Ecto neural progenitor cell (in vitro differentiated cells): ENCODE data around the gene MED27.
"Not testable (repeated sequence)": the region's sequence is repeated elsewhere in the genome, so short reads cannot be mapped to it uniquely, and the experiment has no call there.

Source experiments
- DNase-seq: peaks from one replicate; pipeline ENCODE4 v3.0.0-alpha.2; 2018; ENCODE audit warnings: low spot score

MED27 gene

DNA sequence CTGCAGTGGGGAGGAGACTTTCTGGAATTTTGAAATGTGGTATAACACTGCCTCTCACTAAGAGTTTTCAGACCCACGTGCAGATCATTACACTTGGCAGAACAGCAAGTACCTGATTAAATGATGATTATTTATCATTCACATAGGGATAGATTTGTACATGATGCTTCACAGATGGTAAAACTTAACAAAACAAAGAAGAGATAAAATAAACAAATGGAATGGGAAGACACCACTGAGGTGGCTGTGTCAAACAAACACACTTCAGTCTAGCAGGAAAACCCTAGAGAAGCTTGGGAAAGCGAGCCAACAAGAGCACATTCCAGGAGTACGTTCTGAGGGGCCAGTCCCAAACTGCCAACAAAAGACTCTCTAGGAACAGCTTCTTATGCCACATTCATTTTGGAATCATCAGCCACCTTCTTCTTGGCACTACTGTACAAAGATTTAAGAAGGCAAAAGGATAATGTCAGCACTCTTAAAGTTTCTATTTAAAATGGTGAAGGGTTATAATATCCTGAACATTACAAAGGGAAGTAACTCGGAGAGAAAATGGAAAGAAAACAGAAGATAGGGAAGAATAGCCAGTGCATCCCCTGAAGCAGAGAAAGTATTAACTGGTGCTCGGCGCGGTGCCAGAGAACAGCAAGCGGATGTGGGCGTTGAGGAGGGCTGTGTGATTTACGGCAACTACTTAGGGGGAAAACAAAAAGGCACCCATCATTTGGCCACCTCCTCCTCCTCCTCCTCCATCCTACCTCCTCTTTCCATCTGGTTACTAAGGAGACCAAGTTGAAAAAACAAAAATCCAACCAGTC, 1.6 kb downstream of the MED27 start:
- DNase-seq, result no peak

DNA sequence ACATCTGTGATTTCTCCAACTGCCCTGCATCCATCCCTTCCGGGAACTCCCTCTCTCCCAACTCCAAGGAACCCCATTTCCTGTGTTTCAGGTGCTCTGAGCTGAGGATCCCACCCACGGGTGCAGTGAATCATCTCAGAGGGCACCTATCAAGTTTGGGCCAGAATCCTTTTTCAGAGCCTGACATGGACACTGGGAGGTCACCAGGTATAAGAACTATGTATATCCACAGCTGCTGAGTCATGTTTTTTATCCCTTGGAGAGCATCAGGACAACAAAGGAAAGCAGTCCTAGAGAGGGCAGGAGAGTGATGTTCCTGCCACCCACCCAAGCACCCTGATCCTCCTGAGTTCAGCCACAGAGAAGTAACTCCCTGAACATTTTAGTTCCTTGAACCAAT, 3.8 kb downstream of the MED27 start:
- no peak for DNase-seq

DNA sequence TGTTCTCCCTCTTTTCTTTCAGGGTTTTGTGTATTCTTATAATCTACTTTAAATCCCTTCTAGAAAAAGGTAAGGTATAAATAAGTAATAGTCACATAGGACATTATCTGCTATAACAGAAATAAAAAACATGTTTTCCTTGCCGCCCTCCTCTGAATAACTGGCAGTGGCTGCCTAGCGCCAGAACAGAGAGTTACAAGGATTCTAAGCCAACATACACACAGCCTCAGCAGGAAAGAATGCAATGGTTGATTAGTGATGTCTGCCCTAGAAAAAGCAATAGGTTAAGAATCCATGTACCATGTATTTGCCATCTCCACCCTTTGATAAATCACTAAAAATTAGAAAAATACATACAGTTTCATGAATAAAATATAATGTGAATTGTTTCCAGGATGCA, 4.9 kb downstream of the MED27 start:
- DNase-seq, result no peak

DNA sequence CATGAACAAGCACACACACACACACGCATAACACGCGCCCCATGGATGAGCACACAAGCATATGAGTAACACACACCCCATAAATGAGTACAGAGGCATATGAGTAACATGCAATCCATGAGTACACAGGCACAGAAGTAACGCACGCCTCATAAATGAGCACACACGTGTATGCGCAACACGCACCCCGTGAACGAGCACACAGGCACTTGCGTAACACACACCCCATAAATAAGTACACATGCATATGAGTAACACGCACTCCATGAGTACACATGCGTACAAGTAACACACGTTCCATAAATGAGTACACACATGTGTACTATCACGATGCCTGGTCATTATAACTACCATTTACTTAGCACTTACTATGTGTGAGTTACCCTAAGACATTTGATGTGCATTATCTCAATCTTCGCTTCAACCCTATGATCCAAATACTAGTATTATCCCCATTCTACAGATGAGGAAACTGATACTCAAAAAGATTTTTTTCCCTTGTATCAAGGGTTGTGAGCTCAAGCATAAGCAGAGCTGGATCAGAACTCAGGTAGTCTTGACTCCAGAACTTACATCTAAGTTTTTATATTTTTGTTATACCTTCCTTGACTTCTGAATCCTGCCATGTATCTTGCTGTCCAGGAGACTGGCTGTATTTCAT, 7.7 kb downstream of the MED27 start:
- no peak for DNase-seq

DNA sequence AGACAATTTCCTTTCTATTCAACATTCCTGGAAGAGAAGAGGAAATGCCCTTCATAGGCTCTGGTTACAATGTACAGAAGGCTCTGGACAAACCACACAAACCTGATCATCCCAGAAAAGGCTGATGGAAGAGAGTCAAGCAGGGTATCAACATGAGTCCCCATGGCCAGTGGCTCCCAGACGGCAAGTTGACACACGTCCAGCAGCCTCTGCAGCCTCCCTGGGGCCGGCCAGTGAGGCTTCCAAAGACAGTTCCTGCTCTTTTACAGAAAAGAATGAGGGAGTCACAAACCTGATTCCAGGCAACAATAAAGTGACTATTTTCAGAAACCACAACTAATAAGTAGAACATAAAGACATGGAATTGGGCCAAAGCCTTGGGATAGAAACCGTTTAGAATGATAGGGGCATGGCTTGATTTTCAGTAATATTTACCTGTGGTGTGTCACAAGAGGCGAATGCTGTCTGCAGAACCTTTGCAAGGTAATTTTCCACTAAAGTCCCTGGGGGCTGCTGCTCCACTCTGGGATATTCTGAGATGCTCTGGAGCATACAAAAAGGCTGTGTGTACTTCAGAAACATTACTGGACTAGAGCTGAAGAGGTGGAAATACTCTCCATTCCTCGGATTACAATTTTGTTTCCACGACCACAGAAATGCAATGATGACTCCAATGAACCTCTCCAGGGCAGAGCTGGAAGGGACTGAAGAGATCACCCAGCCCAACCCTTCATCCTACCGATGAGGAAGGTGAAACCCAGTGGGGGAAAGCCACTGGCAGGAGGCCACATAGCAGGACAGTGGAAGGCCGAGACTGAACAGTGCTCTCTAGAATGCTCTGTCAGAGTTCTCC, 10.4 kb downstream of the MED27 start:
- no peak for DNase-seq

DNA sequence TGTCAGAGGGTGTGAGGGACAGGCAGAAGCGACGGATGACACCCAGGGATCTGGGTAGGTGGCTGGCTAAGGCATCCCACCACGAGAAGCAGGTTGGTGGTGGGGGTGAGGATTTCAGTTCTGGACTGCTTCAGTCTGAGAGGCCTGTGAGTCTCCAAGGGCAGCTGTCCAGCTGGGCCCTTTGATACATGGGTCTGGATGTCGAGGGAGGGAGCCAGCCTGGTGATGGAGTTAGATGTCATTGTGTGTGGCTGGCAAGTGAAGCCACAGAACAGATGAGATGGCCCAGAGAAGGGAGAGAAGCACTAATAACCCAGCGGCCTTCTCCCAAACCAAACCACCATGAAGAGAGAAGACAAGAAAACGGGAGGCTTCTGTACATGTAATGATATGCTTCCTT, 11.1 kb downstream of the MED27 start:
- DNase-seq, result no peak

DNA sequence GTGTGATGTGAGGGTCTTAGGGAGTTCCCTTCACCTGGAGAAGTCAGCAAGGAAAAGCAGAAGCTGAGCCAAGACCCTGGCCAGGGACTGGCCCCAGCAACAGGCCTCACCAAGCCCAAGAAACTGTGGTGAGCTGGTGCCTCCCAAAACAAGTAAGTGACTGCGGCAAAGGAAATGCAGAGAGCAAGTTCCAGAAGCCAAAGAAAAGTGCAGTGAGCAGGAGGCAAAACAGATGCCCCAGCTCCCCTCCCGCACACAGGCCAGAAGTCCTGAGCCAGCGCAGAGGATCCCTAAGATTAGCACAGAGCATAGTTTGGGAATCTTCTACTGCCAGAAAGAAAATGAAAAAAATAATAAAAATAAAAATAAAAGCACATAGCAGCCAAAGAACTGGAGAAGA, 13.2 kb downstream of the MED27 start:
- no peak for DNase-seq

DNA sequence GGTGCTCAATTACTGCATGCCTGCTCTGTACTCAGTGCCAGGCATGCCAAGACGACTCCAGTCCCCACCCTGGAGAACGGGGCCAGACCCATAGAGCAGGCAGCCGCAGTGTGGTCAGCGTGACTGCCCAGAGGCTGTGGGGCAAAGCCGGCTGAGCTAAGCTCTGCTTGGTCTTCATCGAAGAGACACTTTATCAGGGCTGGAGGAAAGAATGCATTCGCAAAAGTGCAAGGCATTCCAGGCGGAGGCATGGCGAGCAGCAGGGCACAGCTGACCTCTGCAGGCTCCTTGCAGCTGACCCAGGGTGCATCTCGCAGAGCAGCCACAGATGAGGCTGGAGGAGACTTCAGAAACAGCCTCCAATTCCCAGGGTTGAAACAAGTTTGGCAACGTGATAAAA, 13.6 kb downstream of the MED27 start:
- DNase-seq, result no peak

DNA sequence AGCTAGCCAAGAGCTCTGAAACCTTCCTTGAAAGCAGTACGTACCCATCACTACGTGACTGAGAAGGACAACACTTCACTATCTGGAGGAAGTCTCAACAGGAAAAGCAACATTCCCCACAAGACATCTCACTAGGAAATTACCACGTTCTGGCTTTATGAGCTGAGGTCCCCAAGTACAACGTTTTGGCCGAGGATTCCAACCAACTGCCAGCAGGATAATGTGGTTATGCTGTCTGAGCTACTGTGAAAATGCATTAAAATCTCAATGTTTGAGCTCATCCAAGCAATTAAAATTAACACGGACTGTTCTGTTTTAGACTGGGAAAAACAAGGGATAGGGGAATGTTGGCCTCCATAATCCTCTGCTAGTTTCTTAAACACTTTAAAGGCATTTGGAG, 16.4 kb downstream of the MED27 start:
- no peak for DNase-seq

DNA sequence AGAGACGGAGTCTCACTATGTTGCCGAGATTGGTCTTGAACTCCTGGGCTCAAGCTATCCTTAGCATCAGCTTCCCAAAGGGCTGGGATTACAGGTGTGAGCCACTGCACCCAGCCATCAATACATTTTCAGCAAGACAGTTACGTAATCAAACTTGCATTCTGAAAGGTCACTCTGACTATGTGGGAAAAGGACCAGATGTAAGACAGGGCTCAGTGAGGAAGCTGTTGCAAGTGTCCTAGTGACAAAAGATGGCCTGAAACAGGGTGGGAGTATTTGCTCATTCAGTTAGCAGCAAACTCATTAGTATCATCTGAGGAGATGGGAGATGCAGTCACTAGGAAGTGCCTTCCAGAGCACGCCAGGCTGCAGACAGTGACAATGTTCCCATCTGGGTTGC, 16.9 kb downstream of the MED27 start:
- DNase-seq, result no peak

DNA sequence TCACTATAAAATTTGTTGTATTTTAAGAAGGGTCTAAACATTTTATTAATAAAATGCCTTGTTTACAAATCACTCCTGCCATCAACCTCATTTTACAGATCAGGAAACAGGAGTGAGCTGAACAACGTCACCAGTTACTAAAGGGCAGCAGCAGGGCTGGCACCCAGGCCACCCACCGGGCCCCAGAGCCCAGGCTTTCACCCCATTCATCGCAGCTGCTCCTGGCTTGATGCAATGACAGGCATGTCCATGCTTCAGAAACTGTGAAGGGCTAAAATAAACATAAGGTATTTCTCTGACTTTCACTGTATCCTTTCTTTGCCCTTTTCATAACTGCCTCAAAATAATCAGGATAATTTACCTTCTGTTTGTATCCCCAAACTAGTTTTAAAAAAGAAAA, 18.1 kb downstream of the MED27 start:
- no peak for DNase-seq

DNA sequence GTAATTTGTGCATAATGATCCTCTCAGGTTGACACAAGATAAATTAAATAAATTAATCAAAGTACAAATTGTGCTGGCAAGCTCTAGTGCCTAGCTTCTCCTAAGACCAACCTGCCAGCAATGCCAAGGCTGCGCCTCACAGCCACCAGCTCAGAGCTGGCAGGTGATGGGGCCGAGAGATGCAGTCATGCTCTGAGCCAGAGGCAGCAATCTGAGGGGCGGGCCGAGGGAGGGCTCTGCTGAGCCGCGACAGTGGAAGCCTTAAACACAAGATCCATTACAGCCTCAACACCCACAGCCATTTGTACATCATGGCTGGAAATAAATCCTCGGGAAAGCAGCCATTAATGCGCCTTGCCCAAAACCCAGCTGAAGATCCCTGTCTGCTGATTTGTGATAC, 20.3 kb downstream of the MED27 start:
- no peak for DNase-seq

DNA sequence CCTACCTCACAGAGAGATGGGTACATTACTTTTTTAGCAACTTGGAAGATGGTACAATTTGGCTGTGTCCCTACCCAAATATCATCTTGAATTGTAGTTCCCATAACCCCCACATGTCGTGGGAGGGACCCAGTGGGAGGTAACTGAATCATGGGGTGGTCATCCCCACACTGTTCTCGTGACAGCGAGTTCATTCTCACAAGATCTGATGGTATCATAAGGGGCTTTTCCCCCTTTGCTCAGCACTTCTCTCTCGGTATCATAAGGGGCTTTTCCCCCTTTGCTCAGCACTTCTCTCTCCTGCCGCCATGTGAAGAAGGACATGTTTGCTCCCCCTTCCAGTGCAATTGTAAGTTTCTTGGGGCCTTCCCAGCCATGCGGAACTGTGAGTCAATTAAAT, 21.4 kb downstream of the MED27 start:
- DNase-seq, result not testable (repeated sequence)

DNA sequence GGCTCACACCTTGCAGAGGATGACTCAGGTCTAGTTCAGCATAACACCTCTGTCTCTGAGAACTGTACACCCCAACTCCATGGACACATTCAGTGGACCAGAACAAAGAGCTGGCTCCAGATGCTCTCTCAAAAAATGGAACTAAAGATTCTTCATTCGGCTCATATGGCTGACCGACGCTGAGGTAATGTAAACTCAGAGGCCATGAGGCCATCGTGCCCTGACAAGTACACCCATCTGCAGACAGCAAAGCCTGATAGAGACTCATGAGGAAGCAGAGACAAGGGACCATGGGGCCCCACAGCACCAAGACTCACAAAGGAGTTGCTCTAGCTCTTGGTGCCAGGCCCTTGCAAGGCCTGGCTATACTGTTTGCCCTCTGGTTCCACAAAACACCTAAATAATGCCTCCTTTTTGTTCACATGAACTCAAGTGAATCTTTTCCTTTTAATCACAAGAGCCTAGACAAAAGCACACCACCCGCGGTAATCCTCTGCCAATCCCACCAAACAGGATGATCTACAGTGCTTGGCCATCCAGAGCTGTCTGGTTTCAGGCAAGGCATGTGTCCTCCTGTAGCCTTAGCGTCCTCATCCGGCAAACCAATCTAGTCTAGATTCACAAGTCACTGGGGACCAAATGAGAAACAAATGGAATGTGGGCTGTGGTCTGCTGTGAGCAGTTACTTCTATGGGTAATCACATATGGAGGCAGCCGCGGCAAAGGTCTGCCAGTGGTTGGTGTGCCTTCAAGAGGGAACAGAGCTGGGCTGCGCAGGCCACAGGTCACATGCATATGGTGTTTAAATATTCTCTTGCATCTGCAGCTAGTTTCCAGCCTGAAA, 22.7 kb downstream of the MED27 start:
- no peak for DNase-seq

DNA sequence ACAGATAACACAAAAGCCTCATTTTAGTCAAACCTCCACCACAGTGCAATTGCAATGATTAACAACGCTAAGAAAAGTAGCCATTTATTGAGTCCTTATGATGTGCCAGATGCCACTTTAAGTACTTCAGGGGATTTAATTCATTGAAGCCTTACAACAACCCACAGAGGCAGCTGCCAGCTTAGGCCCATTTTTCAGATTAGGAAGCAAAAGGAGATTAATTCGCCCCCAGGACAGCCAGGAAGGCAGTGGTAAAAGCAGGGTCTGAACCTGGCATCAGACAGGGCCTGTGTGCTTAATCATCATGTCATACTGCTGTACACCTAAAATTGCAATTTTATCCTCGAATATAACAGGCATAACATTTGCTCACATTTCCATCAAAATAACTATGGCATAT, 23.9 kb downstream of the MED27 start:
- no peak for DNase-seq

DNA sequence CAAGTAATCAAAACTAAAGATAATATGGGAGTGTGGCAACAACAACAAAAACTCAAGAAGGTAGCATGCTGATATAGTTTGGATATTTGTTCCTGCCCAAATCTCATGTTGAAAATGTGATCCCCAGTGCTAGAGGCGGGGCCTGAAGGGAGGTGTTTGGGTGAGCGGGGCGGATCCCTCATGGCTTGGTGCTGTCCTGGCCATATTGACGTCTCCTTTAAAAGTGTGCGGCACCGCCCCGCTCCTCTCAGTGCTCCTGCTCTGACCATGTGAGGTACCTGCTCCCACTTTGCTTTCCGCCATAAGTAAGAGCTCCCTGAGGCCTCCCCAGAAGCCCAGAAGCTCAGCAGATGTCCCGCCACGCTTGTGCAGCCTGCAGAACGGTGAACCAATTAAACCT, 25.6 kb downstream of the MED27 start:
- DNase-seq, result no peak

DNA sequence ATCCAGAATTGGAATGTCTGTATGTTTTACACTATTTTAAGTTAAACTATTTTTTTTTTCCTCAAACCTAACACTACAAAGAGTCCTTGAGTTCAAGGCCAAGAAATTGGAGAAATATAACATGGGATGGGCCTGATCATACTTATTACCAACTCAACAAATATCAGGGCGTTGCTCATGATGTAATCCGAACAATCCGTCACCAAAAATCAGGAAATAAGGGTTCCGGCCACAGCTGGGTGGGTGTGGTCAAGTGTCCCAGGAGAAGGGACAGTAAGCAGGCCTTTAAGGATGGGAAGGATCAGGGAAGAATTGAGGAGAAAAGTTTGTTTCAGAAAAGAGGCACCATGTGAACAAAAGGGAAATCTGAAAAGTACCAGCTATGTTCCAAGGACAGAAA, 29.8 kb downstream of the MED27 start:
- no peak for DNase-seq

DNA sequence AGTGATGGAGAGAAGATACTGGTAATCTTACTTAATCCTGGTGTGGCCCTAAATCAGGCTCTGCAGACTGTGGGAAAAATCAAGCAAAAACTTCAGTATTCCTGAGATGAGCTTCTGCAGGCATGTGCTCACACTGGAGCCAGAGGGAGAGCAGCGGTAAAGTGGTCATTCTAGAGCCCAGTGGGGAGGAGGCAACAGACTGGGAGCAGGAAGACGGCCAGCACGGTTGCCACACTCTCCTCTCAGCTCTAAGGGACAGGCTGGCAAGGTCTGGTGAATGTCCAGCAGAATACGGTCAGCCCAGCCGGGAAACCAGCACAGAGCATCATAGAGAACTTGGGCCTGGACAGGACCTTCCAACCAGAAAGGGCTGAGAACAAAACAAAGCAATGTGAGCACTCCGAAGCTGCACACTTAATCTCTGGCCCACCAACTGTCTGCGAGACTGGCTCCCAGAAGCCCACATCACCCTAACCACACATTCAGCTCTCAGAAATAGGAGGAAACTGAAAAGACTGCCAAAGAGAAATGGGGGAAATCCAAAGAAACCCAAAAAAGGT, 30.3 kb downstream of the MED27 start:
- no peak for DNase-seq

DNA sequence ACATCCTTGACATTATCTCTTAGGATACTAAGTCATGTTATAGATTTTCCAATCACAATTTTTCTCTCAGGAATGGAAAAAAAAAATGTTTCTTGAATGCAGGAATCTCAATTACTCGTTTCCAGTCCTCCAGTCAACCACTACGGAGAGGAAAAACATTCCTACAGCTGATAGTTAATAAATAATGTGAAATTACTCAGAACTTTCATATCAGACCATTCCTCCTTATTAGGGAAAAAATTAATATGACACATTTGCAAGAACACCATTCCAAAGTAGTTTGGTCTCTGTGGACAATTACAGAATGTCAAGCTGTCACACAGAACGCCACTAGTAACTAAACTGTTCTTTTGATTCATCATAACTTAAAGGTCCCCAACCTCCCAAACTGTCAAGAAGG, 31.5 kb downstream of the MED27 start:
- DNase-seq, result no peak

DNA sequence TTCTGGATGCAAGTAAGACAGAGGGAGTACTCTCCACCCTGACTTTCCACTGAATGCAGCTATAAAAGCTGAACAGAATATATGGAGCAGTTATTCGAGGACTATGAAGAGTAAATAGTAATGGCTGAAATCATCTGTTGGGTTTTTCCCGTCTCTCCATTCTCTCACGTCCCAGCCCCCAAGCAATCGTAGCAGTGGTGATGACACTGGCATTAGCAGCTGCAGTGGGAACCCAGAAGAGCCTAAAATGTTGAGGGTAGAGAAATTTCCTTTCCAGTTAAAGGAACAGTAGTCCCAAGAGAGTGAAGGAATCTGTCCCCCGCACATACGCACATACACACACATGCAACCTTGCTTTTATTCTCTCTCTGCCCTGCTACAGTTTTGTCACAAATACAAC, 33.2 kb downstream of the MED27 start:
- no peak for DNase-seq

DNA sequence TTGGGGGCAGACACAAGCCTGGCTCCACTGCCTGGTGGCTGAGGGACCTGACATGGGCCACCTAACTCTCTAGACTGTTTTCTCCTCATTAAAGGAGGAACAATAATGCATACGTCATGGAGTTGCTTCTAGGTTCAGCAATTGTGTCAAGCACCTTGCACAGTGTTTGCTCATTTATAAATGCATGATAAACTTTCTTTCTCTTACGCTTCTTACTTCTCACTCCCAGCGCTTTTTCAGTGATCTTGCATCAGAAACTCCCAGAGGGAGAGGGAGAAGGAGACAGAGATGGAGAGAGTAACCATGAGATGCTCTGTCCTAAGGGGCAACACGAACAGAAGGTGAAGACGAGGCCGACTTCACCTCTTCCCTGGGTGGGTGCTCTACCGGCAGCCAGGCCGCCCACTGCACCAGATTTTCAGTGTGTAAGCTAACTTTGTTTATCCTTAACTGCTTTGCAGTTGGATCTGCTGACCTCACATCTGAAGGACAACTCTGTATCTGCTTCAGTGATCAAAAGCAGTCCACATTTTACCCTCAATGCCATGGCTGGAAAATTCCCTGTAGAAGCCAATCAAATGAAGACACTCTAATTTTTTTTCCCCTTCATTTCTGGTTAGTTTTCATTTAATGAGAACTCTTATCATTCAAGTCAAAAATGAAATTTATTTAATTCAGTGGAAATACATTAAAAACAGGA, 35.3 kb downstream of the MED27 start:
- no peak for DNase-seq
